Subcutaneous abdominal adipose tissue (tissue), 5 donors: Measurements from ENCODE around the gene AZIN2.
"Not testable (repeated sequence)": the region's sequence is repeated elsewhere in the genome, so short reads cannot be mapped to it uniquely, and the experiment has no call there.

Experiments used
- H3K27ac ChIP-seq: one replicate; pipeline ENCODE4 v1.7.0; 2013; ENCODE audit warnings: low read depth, mild to moderate bottlenecking, inconsistent platforms, low read length, moderate library complexity
- H3K27me3 ChIP-seq, 5 donors: one replicate each; pipeline ENCODE4 v1.7.0; 2013; ENCODE audit warnings: low read length in 5 of 5, inconsistent platforms in 1 of 5; ENCODE audit not compliant: control insufficient read depth in 5 of 5, insufficient read depth in 4 of 5
- H3K36me3 ChIP-seq, 5 donors: one replicate each; pipeline ENCODE4 v1.7.0; 2013; ENCODE audit warnings: low read length in 5 of 5; ENCODE audit not compliant: control insufficient read depth in 5 of 5, insufficient read depth in 5 of 5
- H3K4me1 ChIP-seq, 5 donors: one replicate each; pipeline ENCODE4 v1.7.0; 2013; ENCODE audit warnings: low read length in 5 of 5, mild to moderate bottlenecking in 3 of 5, moderate library complexity in 1 of 5; ENCODE audit not compliant: control insufficient read depth in 5 of 5, insufficient read depth in 5 of 5
- H3K4me3 ChIP-seq, 5 donors: one replicate each; pipeline ENCODE4 v1.7.0; 2013; ENCODE audit warnings: low read length in 5 of 5, low read depth in 1 of 5
- H3K9ac ChIP-seq, 5 donors: one replicate each; pipeline ENCODE4 v1.7.0; 2013; ENCODE audit warnings: low read length in 5 of 5, mild to moderate bottlenecking in 4 of 5, moderate library complexity in 3 of 5
- H3K9me3 ChIP-seq, 5 donors: one replicate each; pipeline ENCODE4 v1.7.0; 2013; ENCODE audit warnings: low read length in 5 of 5; ENCODE audit not compliant: control insufficient read depth in 5 of 5
- donor health status: healthy.
- donor health status: healthy.
- donor health status: healthy.
- donor health status: healthy.
- donor health status: healthy.

Gene AZIN2

GRCh38 chr1:33121728-33122127 lies 40.8 kb downstream of the AZIN2 start:
- H3K4me1 ChIP-seq, result peaks cover 0 to 11% (median 6%) of the 10 kb centered on the region in 5 donors
- no peaks in the 10 kb centered on the region for H3K36me3 ChIP-seq
- H3K9me3 ChIP-seq, result no peaks in the 10 kb centered on the region
- peaks cover 0 to 7% (median 5%) of the 10 kb centered on the region in 5 donors for H3K27me3 ChIP-seq
- no peak overlapping the region for H3K27ac ChIP-seq
- no peak overlapping the region for H3K9ac ChIP-seq
- H3K4me3 ChIP-seq, result no peak overlapping the region

- Histone ChIP-seq H3K9ac (no peak overlapping the region), H3K27ac (no peak overlapping the region), H3K27me3 (peaks cover 0 to 7% (median 5%) of the 10 kb centered on the region in 5 donors), H3K4me3 (no peak overlapping the region), H3K9me3 (peaks cover 0 to 2% (median 0%) of the 10 kb centered on the region in 5 donors), H3K4me1 (peaks cover 5 to 15% (median 11%) of the 10 kb centered on the region in 5 donors), H3K36me3 (no peaks in the 10 kb centered on the region)
Observed at GRCh38 chr1:33122483-33123178, 41.7 kb downstream of the AZIN2 start.

- no peak overlapping the region for H3K4me3 ChIP-seq
- H3K9ac ChIP-seq, result no peak overlapping the region
- H3K27ac ChIP-seq, result no peak overlapping the region
- peaks cover 0 to 7% (median 5%) of the 10 kb centered on the region in 5 donors for H3K27me3 ChIP-seq
- no peaks in the 10 kb centered on the region for H3K36me3 ChIP-seq
- peaks cover 5 to 21% (median 17%) of the 10 kb centered on the region in 5 donors for H3K4me1 ChIP-seq
- peaks cover 0 to 2% (median 0%) of the 10 kb centered on the region in 5 donors for H3K9me3 ChIP-seq
Observed at GRCh38 chr1:33123266-33123665, 42.3 kb downstream of the AZIN2 start.

GRCh38 chr1:33124647-33125046 lies 43.7 kb downstream of the AZIN2 start:
- not testable (repeated sequence) for H3K27ac ChIP-seq, H3K4me3 ChIP-seq, H3K36me3 ChIP-seq, H3K27me3 ChIP-seq, H3K9ac ChIP-seq, H3K9me3 ChIP-seq
- peaks cover 5 to 21% (median 18%) of the 10 kb centered on the region in 5 donors for H3K4me1 ChIP-seq

GRCh38 chr1:33126411-33127000 lies 45.6 kb downstream of the AZIN2 start:
- Histone ChIP-seq H3K4me1 (peaks cover 5 to 21% (median 18%) of the 10 kb centered on the region in 5 donors), H3K36me3 (no peaks in the 10 kb centered on the region), H3K9me3 (peaks cover 0 to 2% (median 0%) of the 10 kb centered on the region in 5 donors)

GRCh38 chr1:33127001-33127823 lies 46.3 kb downstream of the AZIN2 start:
- H3K9ac ChIP-seq, result peak overlapping the region; percentile 70 to 96 (median 88)
- H3K4me1 ChIP-seq, result peaks cover 5 to 21% (median 18%) of the 10 kb centered on the region in 5 donors

More at GRCh38 chr1:33126411-33127000, 45.6 kb downstream of the AZIN2 start:
- Histone ChIP-seq H3K27me3 (peaks cover 0 to 3% (median 0%) of the 10 kb centered on the region in 5 donors), H3K4me3 (peak overlapping the region; percentile 67 to 99 (median 97)), H3K9ac (peak overlapping the region; percentile 70 to 96 (median 88)), H3K27ac (peak overlapping the region; percentile 73)

GRCh38 chr1:33128781-33129180 lies 47.8 kb downstream of the AZIN2 start:
- H3K27ac ChIP-seq, result no peak overlapping the region
- H3K4me1 ChIP-seq, result peaks cover 5 to 21% (median 18%) of the 10 kb centered on the region in 5 donors
- H3K27me3 ChIP-seq, result peaks cover 0 to 3% (median 0%) of the 10 kb centered on the region in 5 donors
- peaks cover 0 to 2% (median 0%) of the 10 kb centered on the region in 5 donors for H3K9me3 ChIP-seq
- peaks cover 0 to 4% (median 0%) of the 10 kb centered on the region in 5 donors for H3K36me3 ChIP-seq
- no peak overlapping the region for H3K9ac ChIP-seq
- no peak overlapping the region for H3K4me3 ChIP-seq

More at GRCh38 chr1:33127001-33127823, 46.3 kb downstream of the AZIN2 start:
- Histone ChIP-seq H3K36me3 (no peaks in the 10 kb centered on the region), H3K27me3 (peaks cover 0 to 3% (median 0%) of the 10 kb centered on the region in 5 donors), H3K4me3 (peak overlapping the region; percentile 67 to 99 (median 97)), H3K9me3 (peaks cover 0 to 2% (median 0%) of the 10 kb centered on the region in 5 donors), H3K27ac (peak overlapping the region; percentile 73)

- H3K9me3 ChIP-seq, result peaks cover 0 to 2% (median 0%) of the 10 kb centered on the region in 5 donors
- no peak overlapping the region for H3K27ac ChIP-seq
- H3K27me3 ChIP-seq, result peaks cover 0 to 3% (median 0%) of the 10 kb centered on the region in 5 donors
- H3K9ac ChIP-seq, result no peak overlapping the region
- H3K4me3 ChIP-seq, result no peak overlapping the region
- peaks cover 0 to 4% (median 0%) of the 10 kb centered on the region in 5 donors for H3K36me3 ChIP-seq
- H3K4me1 ChIP-seq, result peaks cover 5 to 21% (median 18%) of the 10 kb centered on the region in 5 donors
Observed at GRCh38 chr1:33130297-33130696, 49.3 kb downstream of the AZIN2 start.

- peaks cover 0 to 3% (median 0%) of the 10 kb centered on the region in 5 donors for H3K27me3 ChIP-seq
- no peak overlapping the region for H3K9ac ChIP-seq
- peaks cover 5 to 19% (median 16%) of the 10 kb centered on the region in 5 donors for H3K4me1 ChIP-seq
- no peak overlapping the region for H3K27ac ChIP-seq
- H3K36me3 ChIP-seq, result peaks cover 0 to 4% (median 0%) of the 10 kb centered on the region in 5 donors
- H3K9me3 ChIP-seq, result peaks cover 0 to 2% (median 0%) of the 10 kb centered on the region in 5 donors
- H3K4me3 ChIP-seq, result no peak overlapping the region
Observed at GRCh38 chr1:33131191-33131590, 50.2 kb downstream of the AZIN2 start.
